Muscle of leg (tissue), 11 donors: ENCODE results near the gene MEPCE. TPM values are rescaled to one million over a fixed set of nuclear protein-coding genes. Genes with fewer than 3 reads are reported as not detected.

Experiments used
- DNase-seq: peaks from one replicate; pipeline ENCODE4 v3.0.0; 2013
- H3K27ac ChIP-seq: one replicate; pipeline ENCODE4 v1.5.1; 2013; ENCODE audit warnings: mild to moderate bottlenecking, low read length, control low read depth
- H3K27me3 ChIP-seq: one replicate; pipeline ENCODE4 v1.6.1; 2013; ENCODE audit warnings: low read length; ENCODE audit not compliant: control insufficient read depth, insufficient read depth
- H3K36me3 ChIP-seq: one replicate; pipeline ENCODE4 v1.6.1; 2013; ENCODE audit warnings: low read length; ENCODE audit not compliant: control insufficient read depth, insufficient read depth
- H3K4me1 ChIP-seq: one replicate; pipeline ENCODE4 v1.6.1; 2013; ENCODE audit warnings: low read length; ENCODE audit not compliant: control insufficient read depth, insufficient read depth
- H3K4me3 ChIP-seq: one replicate; pipeline ENCODE4 v1.5.1; 2013; ENCODE audit warnings: low read length, control low read depth
- H3K9me3 ChIP-seq: replicated peaks from 2 replicates; pipeline ENCODE4 v1.6.1; 2013; ENCODE audit warnings: low read depth, low read length; ENCODE audit not compliant: control insufficient read depth
- WGBS: methylation state at CpG from one replicate; pipeline ENCODE4 v1.1.5; 2013; ENCODE audit warnings: missing lambda C conversion rate; ENCODE audit not compliant: insufficient coverage; 5-methylcytosine and 5-hydroxymethylcytosine counted together
- polyA plus RNA-seq, 8 donors: library from polyadenylated mRNA; unstranded; fragments of 120-200 nt; gene quantifications; one replicate each; pipeline versions ENCODE4 v1.2.1 to v1.2.3, GENCODE V29; 2013; ENCODE audit warnings: inconsistent platforms in 1 of 8, low replicate concordance in 1 of 8; ENCODE audit not compliant: insufficient read length in 8 of 8, insufficient read depth in 1 of 8
- total RNA-seq: library from RNA; stranded (reverse); fragments of 120-200 nt; gene quantifications from one replicate; pipeline ENCODE4 v1.2.4, GENCODE V29; 2013

MEPCE gene
- total and polyA plus RNA-seq, 9 donors, result 23.5 to 44.4 (median 37.0) TPM

- no peak for DNase-seq
- H3K4me1 ChIP-seq, result peaks cover 53% of the 10 kb centered on the region
- H3K27ac ChIP-seq, result no peak overlapping the region
- WGBS, result 47% methylated on average over 10 of the region's 14 CpGs
- no peak overlapping the region for H3K4me3 ChIP-seq
- no peaks in the 10 kb centered on the region for H3K9me3 ChIP-seq
- H3K36me3 ChIP-seq, result peaks cover 46% of the 10 kb centered on the region
- no peaks in the 10 kb centered on the region for H3K27me3 ChIP-seq
These were observed 43.3 kb downstream of the MEPCE start for GRCh38 chr7:100472854-100473499.

- peak overlapping the region; percentile 51 for H3K27ac ChIP-seq
- peak; percentile 65 for DNase-seq
- no peaks in the 10 kb centered on the region for H3K27me3 ChIP-seq
- peak overlapping the region; percentile 11 for H3K4me3 ChIP-seq
- H3K36me3 ChIP-seq, result peaks cover 37% of the 10 kb centered on the region
- peaks cover 45% of the 10 kb centered on the region for H3K4me1 ChIP-seq
- H3K9me3 ChIP-seq, result no peaks in the 10 kb centered on the region
- WGBS, result no CpG with 5 or more reads among the region's 9 CpGs
These were observed 45.9 kb downstream of the MEPCE start for GRCh38 chr7:100475549-100475948.

- peaks cover 45% of the 10 kb centered on the region for H3K4me1 ChIP-seq
These were observed 46.6 kb downstream of the MEPCE start for GRCh38 chr7:100476101-100476780.

GRCh38 chr7:100476903-100477870 lies 47.6 kb downstream of the MEPCE start:
- peaks cover 29% of the 10 kb centered on the region for H3K36me3 ChIP-seq
- H3K27ac ChIP-seq, result peak overlapping the region; percentile 55
- WGBS, result 24% methylated on average over 8 of the region's 30 CpGs
- no peaks in the 10 kb centered on the region for H3K27me3 ChIP-seq
- no peaks in the 10 kb centered on the region for H3K9me3 ChIP-seq
- H3K4me1 ChIP-seq, result peaks cover 45% of the 10 kb centered on the region
- DNase-seq, result no peak
- peak overlapping the region; percentile 63 for H3K4me3 ChIP-seq

More at GRCh38 chr7:100476101-100476780, 46.6 kb downstream of the MEPCE start:
- WGBS, result no CpG with 5 or more reads among the region's 6 CpGs
- Histone ChIP-seq H3K4me3 (peak overlapping the region; percentile 63), H3K9me3 (no peaks in the 10 kb centered on the region), H3K27ac (peak overlapping the region; percentile 51), H3K27me3 (no peaks in the 10 kb centered on the region), H3K36me3 (peaks cover 32% of the 10 kb centered on the region)
- DNase-seq, result no peak

GRCh38 chr7:100477871-100478267 lies 48.2 kb downstream of the MEPCE start:
- no peaks in the 10 kb centered on the region for H3K9me3 ChIP-seq
- H3K36me3 ChIP-seq, result peaks cover 26% of the 10 kb centered on the region
- no peaks in the 10 kb centered on the region for H3K27me3 ChIP-seq
- peaks cover 45% of the 10 kb centered on the region for H3K4me1 ChIP-seq
- no peak for DNase-seq
- peak overlapping the region; percentile 63 for H3K4me3 ChIP-seq
- WGBS, result 4% methylated on average over 6 of the region's 16 CpGs
- H3K27ac ChIP-seq, result peak overlapping the region; percentile 55

GRCh38 chr7:100478958-100479660 lies 49.5 kb downstream of the MEPCE start, which contains the start of gene TSC22D4:
TSC22D4 (minus strand) TSS chr7:100479214; CDS start chr7:100478038, 1,176 bp downstream.
- DNase-seq, result peak; percentile 98
- Histone ChIP-seq H3K36me3 (peaks cover 16% of the 10 kb centered on the region), H3K27ac (peak within 1 kb of the TSS; percentile 87), H3K4me3 (peak within 1 kb of the TSS; percentile 63), H3K27me3 (no peaks in the 10 kb centered on the region), H3K4me1 (peaks cover 43% of the 10 kb centered on the region), H3K9me3 (no peaks in the 10 kb centered on the region)
- WGBS, result 0% methylated on average over 22 of the region's 27 CpGs

GRCh38 chr7:100481466-100481865 lies 51.8 kb downstream of the MEPCE start:
- H3K9me3 ChIP-seq, result no peaks in the 10 kb centered on the region
- H3K36me3 ChIP-seq, result peaks cover 5% of the 10 kb centered on the region
- H3K27me3 ChIP-seq, result no peaks in the 10 kb centered on the region
- DNase-seq, result no peak
- no peak overlapping the region for H3K4me3 ChIP-seq
- 29% methylated on average over 1 of the region's 1 CpG for WGBS
- peaks cover 37% of the 10 kb centered on the region for H3K4me1 ChIP-seq
- no peak overlapping the region for H3K27ac ChIP-seq

GRCh38 chr7:100482728-100483089 lies 53.1 kb downstream of the MEPCE start:
- 43% methylated on average over 14 of the region's 14 CpGs for WGBS
- Histone ChIP-seq H3K27ac (no peak overlapping the region), H3K27me3 (no peaks in the 10 kb centered on the region)

GRCh38 chr7:100483090-100483721 lies 53.6 kb downstream of the MEPCE start:
- Histone ChIP-seq H3K4me1 (peaks cover 25% of the 10 kb centered on the region), H3K4me3 (peak overlapping the region; percentile 54), H3K27me3 (no peaks in the 10 kb centered on the region), H3K9me3 (no peaks in the 10 kb centered on the region), H3K27ac (no peak overlapping the region), H3K36me3 (peaks cover 1% of the 10 kb centered on the region)
- under 1% methylated on average over 79 of the region's 79 CpGs for WGBS
- peak; percentile 77 for DNase-seq

More at GRCh38 chr7:100482728-100483089, 53.1 kb downstream of the MEPCE start:
- H3K36me3 ChIP-seq, result no peaks in the 10 kb centered on the region
- peak overlapping the region; percentile 54 for H3K4me3 ChIP-seq
- H3K9me3 ChIP-seq, result no peaks in the 10 kb centered on the region
- no peak for DNase-seq
- peaks cover 25% of the 10 kb centered on the region for H3K4me1 ChIP-seq
